ENCODE results near the gene PTGFRN.

Gene PTGFRN

GRCh38 chr1:116889380-116889779, 20.3 kb upstream of the PTGFRN start:
- no peak for DNase-seq

- no peak for DNase-seq
These were observed 18.2 kb upstream of the PTGFRN start for GRCh38 chr1:116891396-116892079.

DNA sequence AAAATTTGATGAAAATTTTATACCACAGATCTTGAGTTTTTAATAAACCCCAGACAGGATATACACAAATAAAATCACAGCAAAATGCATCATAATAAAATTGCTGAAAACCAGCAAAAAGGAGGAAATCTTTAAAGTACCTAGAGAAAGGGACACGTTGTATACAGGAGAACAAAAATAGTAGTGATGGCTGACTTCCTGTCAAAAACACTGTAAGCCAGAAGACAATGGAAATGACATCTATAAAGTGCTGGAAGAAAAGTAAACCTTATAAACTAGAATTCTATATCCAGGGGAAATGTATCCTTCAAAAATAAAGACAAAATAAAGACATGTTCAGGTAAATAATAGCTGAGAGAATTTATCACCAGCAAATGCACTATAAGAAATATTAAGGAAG, 14.6 kb upstream of the PTGFRN start:
- no peak for DNase-seq

GRCh38 chr1:116899529-116899928, 10.2 kb upstream of the PTGFRN start:
- DNase-seq = no peak

DNA sequence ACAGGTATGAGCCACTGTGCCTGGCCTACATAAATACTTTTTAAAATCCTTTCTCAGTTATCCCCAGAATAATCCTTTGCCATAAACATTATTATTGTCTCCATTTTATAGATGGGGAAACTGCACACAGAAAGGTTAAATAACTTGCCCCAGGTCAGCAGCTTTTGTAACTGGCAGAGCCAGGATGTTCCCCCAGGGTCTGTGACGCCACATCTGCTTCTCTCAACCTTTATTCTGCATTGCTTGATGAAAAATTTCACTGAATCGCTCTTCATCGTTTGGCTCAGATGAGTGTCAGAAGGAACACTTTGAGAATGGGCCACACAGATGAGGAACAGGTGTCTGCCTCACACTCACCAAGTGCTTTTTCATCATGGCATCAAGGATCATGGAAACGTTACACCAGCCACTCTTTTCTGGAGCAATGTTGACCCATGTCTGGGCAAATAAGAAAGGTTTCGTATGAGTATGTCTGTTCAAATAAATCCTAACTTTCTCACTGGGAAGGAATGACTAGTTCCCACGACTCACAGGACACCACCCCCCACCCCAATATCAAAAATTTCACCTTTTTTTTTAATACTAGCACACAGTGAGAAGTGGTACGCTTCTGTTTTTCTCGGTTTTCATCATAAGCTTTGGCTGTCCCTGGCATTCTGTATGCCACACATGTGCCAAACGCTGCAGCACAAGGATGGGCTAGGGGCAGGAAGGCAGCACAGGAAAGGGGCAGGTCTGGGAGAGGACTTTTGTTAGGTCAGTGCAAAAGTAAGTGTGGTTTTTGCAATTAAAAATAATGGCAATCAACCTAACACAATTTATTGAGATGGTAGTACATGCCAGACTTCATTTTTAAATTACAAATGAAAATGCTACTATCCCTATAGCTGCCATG, 9.0 kb upstream of the PTGFRN start:
- no peak for DNase-seq

- DNase-seq = no peak
These were observed 7.7 kb upstream of the PTGFRN start for GRCh38 chr1:116902027-116902426.

- DNase-seq = no peak
These were observed 6.9 kb upstream of the PTGFRN start for GRCh38 chr1:116902723-116903383.

DNA sequence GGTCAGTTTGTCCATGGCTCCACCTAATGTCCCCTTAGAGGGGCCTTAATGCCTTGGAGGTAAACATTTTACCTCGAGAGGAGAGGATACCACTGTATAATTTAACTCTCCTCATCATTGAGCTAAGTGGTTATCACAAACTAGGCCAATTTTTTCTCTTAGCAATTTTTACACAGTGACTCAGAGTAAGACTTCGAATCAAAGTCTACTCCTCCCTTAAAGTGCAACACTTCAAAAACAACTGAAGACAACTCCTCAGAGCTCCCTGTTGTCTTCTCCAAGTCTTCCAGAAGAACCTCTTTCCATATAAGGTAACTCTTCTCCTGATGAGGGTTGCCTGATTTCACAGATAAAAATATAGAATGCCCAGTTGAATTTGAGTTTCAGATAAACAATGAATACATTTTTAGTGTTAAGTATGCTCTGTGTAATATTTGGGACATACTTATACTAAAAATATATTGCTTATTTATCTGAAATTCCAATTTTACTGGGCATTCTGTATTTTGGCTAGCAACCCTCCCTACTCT, 4.9 kb upstream of the PTGFRN start:
- DNase-seq = no peak

- no peak for DNase-seq
These were observed 2.9 kb upstream of the PTGFRN start for GRCh38 chr1:116906812-116907211.

- no peak for DNase-seq
These were observed 2.4 kb upstream of the PTGFRN start for GRCh38 chr1:116907351-116907750.

DNA sequence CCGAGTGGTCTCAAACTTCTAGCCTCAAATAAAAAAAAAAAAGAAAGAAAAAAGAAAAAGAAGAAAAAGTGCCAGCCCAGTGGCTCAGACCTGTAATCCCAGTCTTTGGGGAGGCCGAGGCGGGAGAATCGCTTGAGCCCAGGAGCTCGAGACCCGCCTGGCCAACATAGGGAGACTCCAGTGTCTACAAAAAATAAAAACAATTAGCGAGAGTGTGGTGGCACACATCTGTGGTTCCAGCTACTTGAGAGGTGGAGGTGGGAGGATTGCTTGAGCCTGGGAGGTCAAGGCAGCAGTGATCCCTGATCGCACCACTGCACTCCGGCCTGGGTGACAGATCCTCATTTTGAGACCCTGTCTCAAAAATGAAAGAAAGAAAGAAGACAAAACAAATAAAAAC, 1.4 kb upstream of the PTGFRN start:
- no peak for DNase-seq

GRCh38 chr1:116908820-116909511, 750 bp upstream of the PTGFRN start:
- no peak for DNase-seq

GRCh38 chr1:116910379-116911187, 867 bp downstream of the PTGFRN start:
- DNase-seq = peak; percentile 49 to 56

DNA sequence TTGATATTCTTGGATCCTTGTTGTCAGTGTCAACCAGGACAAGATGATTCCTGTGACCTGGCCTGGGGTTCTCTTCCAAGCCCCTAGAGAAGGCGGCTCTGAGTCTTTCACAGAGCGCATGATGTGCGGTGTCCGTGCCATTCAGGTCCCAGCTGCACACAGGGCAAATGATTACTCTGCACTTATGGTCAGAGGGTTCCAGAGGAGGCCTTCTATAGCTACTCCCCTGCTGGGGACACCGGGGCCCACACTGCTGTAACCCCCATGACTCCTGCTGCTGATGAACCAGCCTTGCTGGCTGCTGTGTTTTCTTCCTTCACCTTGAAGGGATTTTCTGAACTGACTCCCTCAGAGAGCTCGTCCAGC, 1.5 kb downstream of the PTGFRN start:
- no peak for DNase-seq

- no peak for DNase-seq
These were observed 2.2 kb downstream of the PTGFRN start for GRCh38 chr1:116911779-116912469.

DNA sequence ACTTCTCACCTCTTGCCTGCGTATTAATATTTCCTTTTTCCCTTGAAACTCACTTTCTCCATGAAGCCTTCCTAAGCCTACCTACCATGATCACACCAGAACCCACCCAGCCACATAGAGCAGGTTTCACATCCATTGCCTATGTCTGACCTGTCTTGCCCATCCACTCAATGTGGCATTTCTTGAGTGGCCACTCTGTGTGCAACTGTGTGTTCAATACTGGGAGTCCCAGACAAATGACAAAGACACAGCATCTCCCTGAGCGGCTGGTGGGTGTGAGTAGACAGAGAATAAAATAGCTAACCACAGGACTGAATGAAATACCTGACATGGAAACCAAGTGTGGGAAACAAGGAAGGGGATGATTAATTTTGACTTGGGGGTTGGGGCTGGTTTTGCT, 3.1 kb downstream of the PTGFRN start:
- no peak for DNase-seq

DNA sequence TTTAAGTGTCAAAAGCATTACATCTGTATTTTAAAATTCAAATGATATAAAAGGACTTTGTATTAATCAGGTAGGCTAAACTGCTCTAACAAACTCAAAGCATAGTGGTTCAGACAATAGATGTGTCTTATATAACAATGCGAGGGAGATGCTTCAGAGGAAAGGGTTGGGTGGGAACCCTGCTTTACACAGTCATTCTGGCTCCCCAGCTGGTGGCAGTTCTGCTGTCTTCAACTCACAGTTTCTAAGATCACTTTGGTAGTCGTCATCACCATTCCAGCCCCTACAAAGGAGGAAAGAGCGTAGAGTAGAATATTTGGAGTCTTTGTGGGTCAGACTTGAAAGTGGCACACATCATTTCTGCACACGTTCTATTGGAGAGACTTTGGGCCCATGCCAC, 4.2 kb downstream of the PTGFRN start:
- DNase-seq = no peak

DNA sequence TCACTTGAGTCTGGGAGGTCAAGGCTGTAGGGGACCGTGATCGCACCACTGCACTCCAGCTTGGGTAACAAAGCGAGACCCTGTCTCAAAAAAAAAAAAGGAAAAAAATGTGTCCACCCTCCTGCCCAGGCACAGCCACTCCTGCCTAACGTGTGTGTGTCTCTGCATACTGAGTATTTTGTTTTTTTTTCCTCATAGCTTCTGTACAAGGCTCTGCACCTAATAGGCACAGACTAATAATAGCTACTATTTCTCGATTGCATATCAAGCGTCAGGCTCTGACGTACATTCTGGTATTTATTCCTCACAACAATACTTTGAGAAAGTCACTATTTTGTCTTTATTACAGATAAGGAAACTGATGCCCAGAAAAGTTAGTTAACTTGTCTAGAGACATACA, 5.0 kb downstream of the PTGFRN start:
- DNase-seq = no peak

DNA sequence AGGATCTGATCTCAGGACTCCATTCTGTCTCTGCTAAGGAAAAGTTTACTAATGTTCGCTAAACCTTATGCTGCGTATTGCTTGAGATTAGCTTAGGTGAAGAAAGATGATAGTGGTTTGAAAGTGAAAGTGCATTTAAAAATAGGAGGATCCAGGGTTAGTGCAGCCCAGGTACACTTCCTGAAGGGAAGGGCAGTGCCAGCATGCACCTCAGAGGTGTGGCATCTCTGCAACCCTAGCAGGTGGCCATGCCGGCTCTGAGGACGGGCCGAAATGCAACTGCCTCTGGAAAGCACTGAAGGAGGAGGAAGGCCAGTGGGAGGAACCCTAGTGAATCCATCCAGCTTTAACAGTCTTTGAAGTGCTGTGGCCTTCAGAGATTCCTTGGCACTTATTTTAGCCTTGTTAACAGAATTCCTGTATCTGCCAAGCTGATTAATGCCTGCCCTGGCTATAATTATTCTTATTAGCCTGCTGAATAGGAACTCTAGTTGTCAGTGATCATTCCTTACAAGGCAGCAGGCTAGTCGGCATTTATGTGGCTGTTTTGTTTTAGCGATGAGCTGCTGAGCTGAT, 5.5 kb downstream of the PTGFRN start:
- no peak for DNase-seq

DNA sequence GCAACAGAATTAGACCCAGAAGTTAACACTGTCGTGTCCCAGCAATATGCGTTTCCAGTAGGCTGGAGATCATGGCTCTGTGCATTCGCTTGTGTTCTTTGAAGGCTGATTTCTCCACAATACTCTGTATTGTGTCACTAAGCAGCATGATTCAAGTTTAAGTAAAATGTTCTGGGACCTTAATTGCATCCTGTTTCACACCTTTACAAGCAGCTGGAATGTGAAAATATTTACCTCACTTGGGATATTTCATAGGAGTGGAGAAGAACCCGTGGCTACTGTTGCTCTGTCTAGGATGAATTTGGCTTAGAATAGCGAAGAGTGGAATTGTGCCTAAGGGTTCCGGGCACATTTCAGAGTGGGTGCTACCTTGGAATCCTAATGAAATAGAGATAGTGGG, 6.3 kb downstream of the PTGFRN start:
- no peak for DNase-seq
